Hematopoietic multipotent progenitor cell treated with erythropoietin and hydrocortisone succinate and interleukin-3 and kit ligand, for 8 days (in vitro differentiated cells): ENCODE measurements around the gene MET.

ENCODE experiments used
- DNase-seq: peaks from one replicate; pipeline ENCODE4 v3.0.0-alpha.2; 2015

Gene MET

DNA sequence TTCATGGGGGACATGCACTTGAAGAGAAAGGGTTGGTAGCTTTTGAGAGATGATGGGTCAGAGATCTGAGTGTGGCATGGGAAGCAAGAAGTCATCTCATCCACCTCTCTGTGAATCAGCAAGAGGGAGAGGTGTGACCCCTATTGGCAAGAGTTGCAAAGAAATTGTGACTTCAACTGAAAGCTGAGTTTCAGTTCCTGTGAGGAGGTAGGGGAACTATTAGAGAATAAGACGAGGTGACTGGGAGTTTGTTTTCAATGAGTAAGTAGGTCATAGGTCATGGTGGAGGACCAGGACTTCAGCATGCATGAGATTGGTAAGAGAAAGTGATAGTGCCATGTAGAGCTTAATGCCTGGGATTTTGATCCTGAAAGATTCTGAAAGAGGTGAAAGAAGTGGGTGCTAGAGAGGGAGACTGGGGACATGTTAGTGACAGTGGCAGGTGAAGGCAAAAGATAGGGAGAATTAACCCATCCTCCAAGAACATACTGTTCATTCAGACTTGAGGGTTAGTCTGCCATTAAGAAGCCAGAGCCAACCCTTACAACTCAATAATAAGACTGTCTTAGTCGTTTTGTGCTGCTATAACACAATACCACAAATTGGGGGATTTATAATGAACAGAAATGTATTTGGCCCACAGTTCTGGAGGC, 114.9 kb downstream of the MET start:
- peak; percentile 25 for DNase-seq

DNA sequence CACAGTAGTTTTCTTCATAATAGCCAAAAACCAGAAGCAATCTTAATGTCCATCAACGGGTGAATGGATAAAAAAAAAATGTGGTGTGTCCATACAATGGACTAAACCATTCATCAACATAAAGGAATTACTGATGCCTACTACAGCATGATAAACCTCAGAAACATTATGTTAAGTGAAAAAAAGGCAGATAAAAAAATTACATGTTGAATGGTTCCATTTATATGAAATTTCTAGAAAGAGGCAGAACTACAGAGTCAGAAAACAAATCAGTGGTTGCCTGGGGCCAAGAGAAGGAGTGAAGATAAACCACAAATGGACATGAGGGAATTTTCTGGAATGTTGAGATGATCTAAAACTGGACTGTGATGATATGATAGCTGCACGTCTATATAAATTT, 115.9 kb downstream of the MET start:
- no peak for DNase-seq

DNA sequence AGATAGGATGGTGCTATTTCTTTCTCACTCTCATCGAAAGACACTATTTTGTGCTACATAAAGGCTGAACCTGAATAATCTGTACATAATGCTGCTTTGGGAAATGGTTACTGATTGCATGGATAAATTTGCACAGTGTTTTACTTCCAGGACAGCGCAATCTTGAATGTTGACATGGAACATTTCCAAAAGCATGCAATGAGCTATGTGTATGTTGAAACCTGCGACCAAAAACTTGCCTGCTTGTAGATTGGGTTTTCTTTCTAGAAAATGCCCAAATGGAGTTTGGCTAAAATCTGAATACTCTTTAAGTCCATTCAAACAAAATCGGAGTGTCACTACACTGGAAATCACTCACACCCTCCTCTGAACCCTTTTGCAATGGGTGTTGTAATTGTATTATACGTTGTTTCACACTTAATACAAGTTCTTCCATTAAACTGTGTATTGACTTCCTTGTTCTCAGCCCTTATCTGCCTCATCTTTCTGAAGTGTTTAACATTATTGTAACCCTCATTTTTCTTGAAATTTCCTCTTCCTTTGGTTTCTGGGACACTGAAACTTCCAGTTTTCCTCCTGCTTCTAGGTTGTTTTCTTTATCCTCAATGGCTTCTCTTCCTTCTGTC, 116.7 kb downstream of the MET start:
- DNase-seq, result no peak

DNA sequence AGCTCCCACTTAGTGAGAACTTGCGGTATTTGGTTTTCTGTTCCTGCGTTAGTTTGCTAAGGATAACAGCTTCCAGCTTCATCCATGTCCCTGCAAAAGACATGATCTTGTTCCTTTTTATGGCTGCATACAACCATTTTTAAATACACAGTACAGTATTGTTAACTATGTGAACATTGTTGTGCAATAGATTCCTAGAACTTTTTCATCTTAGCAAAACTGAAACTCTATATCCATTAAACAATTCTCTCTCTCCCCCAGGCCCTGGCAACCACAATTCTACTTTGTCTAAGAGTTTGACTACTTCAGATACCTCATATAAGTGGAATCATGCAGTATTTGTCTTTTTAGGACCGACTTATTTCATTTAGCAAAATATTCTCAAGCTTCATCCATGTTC, 118.0 kb downstream of the MET start:
- DNase-seq, result no peak

DNA sequence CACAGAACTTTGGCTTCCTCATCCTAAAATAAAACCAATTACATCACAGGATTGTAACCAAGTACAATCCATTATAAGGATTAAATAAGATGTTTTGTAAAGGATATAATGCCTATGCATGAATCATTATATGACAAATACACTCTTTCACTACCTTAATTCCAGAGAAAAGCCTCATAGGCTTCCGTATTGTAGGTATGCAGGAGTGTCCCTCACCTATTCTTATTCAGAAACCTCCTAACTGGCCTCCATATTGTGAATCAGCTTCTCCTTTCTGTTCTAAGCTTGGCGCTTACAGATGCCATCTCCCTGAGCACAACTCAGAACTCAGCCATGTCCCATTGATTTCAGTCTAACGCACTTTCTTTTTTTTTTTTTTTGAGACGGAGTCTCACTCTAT, 120.8 kb downstream of the MET start:
- no peak for DNase-seq

DNA sequence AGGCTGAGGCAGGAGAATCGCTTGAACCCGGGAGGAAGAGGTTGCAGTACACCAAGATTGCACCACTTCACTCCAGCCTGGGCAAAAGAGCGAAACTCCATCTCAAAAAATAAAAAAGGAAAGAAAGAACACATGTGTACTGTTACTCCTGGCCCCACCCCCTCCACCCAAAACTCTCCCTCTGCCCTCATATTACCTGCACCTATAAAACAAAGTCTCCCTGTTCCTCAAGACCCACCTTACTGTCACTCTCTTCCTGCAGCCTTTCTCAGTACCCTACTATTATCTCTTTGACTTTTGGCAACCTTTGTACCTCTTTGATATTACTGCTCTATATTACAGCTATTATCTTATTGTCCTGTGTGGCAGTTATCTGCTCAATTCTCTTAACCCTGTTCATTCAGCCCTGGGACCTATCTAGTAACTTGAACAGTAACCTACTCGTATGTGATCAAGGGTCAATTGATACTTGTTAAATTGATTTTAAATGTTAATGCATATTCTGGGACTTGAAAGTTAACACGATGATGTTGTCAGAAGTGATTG, 121.9 kb downstream of the MET start:
- no peak for DNase-seq

DNA sequence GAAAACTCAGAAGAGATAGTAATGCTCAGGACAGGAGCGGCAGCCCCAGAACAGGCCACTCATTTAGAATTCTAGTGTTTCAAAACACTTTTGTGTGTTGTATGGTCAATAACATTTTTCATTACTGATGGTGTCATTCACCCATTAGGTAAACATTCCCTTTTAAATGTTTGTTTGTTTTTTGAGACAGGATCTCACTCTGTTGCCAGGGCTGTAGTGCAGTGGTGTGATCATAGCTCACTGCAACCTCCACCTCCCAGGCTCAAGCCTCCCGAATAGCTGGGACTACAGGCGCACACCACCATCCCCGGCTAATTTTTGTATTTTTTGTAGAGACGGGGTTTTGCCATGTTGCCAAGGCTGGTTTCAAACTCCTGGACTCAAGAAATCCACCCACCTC, 124.5 kb downstream of the MET start:
- DNase-seq, result no peak

DNA sequence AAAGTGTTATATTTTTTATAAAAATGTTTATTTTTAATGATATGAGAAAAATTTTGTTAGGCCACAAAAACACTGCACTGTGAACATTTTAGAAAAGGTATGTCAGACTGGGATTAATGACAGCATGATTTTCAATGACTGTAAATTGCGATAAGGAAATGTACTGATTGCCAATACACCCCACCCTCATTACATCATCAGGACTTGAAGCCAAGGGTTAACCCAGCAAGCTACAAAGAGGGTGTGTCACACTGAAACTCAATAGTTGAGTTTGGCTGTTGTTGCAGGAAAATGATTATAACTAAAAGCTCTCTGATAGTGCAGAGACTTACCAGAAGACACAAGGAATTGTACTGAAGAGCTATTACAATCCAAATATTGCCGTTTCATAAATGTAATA, 125.6 kb downstream of the MET start:
- peak; percentile 33 for DNase-seq

DNA sequence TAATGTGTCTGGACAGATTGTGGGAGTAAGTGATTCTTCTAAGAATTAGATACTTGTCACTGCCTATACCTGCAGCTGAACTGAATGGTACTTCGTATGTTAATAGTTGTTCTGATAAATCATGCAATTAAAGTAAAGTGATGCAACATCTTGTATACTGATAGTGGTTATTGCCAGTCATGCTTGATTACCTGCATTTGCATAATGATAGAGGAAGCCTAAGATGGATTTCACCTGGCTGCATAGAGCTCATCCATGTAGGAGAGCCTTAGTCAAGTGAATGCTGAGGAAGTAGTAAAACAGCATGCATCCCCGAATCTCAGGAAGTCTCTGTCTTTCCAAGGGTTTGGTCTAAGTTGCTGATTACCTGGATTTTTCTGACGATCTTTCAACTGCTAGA, 126.2 kb downstream of the MET start:
- no peak for DNase-seq

DNA sequence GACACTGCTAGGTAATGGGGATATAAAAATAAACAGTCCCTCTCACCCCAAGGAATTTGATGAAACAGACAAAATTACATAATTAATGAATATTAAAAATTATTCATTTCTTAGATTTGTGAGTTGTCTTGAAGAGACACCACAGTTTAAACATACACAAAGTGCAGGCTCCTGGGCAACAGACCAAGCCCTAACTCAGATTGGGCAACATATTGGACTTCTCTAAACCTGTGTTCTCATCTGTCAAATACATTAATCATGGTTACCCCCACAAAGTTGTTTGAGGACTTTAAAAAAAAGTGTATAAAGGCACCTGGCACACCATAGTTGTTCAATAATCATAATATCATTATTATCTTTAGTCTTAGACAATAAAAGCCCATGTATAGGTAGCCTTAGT, 127.9 kb downstream of the MET start:
- no peak for DNase-seq

DNA sequence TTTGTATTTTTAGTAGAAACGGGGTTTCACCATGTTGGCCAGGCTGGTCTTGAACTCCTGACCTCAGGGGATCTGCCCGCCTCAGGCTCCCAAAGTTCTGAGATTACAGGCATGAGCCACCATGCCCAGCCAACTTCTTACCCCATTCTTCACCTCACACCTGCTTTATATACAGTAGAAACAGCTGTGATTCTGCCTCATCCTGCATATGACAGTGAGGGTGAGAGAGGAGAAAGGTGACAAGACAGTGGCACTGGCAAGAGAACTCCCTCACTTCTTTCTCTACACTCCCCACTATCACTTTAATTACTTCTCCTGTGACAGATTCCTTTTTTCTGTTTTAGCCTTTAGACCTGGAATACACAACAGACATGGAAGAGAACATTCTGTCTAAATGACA, 128.6 kb downstream of the MET start:
- DNase-seq, result no peak

DNA sequence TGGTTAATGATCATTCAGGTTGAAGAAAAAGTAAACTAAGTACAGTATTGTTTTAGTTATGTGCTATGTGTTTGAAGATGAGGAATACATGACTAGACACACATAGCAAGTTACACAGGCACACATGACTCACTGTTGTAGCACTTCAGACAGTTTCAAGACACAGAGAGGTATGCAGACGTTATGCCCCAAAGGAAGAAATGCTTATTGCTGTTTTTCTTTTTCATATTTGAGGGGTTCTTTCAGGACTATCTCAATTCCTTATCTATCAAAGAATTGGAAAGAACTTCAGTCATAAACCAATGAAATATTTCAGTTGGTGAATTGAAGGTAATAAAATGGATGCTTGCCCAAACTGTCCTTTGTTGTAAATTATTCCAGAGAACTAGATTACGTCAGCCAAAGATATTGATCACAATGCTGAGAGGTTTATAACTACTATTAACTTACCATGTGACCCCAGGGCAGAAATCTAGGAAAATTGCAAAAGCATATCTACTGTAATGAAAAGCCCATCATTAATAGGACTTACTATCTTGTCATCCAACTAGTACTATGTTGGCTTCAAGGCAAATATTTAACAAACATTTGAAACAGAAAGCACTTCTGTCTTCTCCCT, 129.2 kb downstream of the MET start:
- DNase-seq, result no peak

DNA sequence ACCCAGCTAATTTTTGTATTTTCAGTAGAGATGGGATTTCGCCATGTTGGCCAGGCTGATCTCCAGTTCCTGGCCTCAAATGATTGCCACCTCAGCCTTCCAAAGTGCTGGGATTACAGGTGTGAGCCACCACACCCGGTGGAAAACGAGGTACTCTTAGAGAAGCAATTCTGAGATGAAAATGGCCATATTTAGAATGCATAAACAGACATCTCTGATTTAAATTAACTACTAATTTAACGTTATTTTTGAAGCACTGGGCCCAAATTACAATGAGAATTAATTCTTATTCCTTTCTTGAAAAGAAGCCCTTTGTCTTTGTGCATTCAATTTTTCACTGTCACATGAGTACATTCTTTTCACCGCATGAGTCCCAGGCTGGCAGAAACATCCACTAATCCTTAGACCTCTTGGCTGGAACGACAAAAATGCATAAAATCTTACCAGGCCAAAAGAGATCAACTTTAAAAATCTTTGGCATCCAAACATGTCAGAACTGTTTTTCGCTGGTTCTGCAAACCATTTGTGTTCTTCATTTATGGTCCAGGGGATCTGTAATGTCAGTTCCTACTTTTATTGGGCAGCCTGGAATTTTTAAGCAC, 130.2 kb downstream of the MET start:
- no peak for DNase-seq

DNA sequence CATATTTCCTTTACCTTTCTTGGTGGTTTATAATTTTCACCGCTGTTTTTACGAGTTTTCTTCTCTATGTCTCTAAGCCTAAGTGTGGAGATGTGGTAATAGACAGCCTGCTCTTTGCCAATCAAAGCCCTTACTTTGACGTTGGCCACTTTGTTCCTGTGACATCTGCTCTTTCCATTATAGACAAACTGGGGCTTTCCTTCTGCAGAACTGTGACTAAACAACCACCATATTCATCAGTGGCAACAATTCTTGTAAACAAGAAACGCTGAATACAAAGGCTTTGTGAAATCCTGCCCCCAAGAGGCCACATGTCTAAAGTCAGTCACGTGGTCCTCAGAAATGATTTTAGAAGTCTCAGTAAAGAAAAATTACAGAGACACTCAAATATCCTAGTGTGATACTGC, 130.8 kb downstream of the MET start:
- peak; percentile 57 for DNase-seq

DNA sequence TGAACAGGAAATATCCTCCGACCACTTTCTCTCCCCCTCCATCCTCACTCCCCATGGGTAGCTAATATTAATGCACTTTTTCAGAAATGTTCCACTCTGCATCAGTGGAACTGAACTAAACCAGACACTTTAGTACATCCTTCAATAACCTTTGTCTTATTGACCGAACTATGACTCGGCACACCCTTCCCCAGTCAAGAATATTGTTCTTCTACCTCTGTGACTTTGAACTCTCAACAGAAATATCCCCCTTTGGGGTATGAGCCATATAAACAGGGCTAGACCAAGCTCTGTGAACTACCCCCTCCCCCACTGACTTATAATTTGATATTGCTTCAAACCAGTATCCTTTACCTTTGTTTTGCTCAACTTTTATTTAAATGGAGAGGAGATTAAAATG, 132.5 kb downstream of the MET start:
- no peak for DNase-seq

DNA sequence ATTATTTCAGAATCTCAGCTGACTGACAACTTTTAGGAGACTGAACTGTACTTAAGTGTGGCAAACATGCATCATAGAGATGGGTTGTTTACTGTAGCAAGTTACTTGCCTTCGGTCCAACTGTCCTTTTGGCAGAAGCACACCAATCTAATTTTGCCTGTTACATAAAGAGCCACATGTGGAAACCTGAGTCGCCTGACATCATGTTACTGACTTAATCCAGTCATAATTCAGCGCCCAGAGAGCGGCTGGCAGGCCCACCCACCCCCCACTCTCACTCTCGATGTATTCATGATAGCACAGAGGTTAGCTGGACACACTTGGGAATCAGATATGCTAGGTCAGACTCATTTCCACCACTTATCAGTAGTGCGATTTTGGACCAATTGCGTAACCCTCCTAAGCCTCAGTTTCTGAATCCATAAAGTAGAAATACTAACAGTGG, 133.1 kb downstream of the MET start:
- no peak for DNase-seq

DNA sequence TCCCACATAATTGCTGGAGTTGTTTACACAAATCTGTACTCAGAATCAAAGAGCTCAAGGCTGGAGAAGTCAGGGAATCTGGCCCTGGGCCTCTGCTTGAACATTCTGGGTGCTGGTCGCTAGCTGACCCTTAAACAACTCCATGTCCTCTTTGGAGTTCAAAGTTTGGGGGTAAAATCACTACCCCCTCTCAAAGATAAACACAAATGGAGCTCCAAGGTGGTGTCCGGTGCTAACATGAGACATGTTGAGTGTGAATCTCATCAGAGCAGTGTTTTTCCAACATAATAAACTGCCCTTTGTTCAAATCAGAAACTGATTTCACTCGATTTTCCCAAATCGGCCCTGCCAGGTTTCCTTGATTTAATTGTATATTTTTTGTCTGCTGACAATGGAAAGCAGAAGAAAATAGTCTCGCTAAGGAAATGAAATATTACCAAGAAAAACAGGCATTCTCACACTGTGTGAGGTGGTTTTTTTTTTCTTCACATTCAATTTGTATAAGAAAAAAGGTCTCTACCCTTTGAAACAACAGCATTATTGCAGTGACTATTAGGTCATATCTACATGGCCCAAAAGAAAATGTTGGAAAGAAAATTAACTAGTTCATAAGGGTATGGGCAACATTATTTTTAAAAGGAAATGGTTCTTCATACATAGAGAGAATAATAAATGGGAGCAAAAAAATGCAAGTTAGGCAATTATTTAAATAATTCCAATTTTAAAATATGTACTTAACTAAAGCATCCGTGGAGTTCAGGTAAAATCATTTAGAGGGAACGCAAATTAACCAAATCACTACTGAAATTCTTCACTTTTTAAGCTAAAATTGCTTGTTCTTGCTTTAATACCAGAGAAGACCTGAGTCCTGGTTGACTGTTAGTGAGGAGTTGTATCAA, 134.3 kb downstream of the MET start:
- DNase-seq, result no peak

DNA sequence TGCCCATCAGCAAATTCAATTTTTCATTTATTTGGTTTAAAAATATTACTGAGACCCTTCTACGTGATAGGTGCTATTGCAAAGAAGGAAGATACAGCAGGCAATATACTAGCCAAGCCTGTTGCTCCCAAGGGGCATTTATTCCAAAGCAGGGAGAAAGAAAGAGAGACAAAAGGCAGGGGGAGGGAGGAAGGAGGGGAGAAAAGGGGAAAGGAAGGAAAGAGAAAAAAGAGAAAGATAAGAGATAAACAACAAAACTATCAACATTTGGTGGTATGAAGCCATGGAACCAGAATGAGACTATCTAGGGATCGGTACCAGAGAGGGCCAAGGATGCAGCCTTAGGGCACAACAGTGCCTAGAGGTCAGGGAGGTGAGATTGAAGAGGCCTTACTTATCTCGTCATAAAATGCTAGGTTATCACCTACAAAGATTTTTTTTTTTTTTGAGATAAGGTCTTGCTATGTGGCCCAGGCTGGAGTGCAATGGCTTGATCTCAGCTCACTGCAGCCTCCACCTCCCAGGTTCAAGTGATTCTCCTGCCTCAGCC, 135.1 kb downstream of the MET start:
- no peak for DNase-seq

DNA sequence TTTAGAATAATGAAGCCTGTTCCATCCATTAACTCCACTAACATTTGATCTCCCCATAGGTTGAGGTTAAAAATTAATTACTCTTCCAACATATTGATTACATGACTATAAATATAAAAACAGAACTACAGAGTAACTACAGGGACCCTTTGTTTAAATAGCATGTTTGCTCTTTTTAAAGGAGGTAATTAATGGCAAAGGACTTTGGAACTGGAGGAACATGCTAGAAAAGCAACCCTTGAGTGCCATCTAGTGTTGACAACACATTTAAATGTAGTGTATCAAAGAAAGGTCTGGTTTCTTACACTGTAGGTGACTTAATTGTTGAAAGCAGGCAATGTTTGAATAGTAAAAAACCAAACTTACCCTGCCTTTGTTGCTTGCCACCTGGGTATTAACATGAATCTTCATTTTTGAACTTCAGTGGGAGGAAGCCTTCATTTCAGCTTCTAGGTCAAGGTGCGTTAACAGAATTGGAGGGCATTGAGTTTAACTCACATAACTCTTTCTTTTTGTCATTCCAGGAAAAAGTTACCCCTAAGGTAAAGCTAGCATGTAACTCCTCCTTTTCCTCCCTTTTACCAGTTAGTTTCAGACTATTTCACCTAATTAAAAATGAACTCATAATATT, 137.8 kb downstream of the MET start:
- DNase-seq, result peak; percentile 74

DNA sequence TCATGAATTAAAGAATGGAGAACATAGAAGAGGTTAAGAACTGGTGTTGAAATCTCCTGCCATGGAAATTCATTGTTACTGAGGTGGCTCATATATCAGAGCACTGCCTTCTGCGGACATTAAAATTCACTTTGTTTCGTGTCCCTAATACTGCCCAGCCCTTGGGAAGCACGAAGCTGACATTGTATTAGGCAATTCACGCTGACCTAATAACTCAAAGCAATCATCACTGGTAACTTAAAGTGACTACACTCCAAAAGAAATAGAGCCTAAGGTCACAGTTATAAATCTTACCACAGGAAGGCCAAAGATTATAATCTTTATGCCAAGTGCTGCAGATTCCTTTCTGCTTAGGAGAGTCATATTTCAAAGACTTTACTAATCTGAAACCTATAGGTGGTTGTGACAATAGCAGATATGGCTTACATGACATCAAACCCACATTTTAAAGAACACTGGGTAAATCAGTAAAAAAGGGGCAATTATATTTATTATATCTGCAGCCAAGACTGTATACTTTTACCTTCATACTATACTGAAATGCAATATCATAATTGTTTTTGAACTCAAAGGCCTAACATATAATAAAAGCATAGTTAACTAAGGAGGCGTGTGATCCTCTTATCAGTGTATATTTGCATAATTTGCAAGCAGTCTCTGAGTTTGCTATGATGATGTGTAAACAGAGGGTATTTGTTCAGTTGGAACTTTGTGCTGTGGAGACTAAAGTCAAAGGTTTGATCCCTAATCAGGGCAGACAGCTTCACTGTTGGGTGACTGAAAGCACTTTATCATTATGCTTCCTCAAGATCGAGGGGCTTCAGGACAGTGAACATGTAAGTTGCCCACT, 138.5 kb downstream of the MET start:
- no peak for DNase-seq

DNA sequence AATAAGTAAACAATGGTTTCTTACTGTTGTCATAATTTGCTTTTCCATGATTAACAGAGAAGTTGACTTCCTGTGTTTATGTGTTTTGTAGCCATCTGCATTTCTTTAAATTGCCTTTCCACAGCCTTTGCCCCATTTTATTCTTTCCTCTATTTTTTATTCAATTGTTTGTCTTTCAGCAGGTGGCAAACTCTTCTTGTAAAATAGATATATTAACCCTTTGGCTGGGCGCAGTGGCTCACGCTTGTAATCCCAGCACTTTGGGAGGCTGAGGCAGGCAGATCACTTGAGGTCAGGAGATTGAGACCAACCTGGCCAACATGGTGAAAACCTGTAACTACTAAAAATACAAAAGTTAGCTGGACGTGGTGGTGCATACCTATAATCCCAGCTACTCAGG, 139.8 kb downstream of the MET start:
- no peak for DNase-seq
